Activated CD4-positive, CD25-positive, alpha-beta regulatory T cell (primary cell): ENCODE data around the gene SH3BP2.

Experiments
- DNase-seq, 4 experiments: peaks; one replicate each; lab custom pipeline; 2025; lab: John Stamatoyannopoulos, UW

SH3BP2 gene

DNA sequence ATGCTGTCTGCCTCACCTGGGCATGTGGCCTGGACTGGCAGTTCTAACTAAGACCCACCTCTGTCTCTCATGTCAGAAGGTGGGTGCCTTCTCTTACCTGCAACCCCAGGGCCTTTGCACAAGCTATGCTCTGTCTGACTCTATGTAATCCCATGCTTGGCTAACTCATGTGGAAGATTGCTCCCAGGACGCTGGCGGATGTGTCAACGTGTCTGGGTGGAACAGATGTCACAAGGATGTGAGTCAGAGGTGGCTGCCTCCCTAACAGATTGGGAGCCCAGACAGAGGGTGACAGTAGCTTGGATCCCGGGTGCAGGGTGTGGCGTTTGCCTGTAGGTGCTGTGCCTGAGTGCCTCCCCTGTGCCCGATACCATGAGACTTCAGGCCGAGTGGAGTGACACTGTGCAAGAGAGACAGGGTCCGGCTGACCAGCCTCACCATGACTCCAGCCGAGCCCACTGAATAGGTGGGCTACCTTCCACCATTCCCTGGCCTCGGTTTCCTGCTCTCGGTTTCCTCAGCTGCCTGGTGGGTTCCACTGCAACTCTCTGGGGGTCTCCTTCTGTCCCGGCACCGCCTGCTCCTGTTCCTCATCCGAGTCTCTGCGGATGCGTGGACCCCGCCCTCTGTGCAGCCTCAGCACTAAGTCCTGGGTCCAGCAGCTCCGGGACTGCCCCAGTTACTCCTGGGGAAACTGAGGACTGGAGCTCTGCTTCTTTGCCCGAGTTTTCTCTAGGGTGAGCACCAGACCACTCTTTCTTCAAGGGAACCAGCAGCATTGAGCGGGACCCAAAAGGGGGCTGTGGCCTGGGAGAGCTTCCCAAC, 11.0 kb downstream of the SH3BP2 start:
- no peak for DNase-seq

DNA sequence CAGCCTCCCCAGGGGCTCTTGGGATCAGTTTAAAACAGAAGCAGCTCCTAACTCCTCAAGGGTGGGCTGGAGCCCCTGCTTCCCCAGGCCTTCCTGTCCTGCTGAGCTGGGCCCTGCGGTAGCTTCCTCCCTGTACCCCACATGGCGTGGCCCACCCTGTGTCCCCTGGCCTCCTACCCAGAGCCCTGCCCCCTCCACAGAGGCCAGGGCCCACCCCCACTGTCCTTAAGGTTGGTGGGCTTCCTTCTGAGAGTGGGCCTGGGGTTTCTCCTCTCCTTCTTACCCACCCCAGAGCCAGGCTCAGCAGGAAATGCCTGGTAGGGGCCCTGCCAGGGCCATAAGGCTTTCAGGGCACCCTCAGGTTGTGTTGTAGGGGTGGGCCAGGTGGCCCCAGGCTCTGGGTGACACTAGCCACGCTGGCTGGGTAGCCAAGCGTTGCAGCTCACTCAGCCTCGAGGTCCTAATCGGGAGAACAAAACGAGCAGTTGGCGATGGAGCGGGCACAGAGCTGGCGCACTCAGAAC, 11.6 kb downstream of the SH3BP2 start:
- DNase-seq, result no peak

DNA sequence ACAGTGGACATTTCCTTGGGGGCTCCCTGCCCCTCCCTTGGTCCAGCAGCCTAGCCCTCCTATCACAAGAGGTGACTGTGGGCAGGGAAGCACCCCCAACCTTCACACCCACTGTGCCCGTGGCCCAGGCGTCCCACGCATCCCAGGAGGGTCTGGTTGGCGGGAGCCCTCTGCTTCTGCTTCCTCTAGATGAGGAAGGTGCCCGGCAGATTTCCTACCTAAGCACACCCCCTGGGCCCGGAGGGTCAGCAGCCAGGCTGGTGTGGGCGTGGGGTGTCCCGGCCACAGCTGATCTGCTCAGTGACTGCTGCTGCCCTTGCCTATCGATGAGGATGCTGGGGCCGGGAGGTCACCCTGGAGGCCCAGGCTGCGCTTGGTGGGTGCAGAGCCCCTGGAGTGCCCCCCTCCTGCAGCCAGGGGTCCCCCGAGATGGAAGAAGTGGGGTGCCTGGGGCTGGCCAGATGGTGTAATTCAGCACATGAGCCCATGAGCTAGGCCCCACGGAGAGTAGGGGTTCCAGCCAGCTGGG, 12.2 kb downstream of the SH3BP2 start:
- DNase-seq, result no peak

DNA sequence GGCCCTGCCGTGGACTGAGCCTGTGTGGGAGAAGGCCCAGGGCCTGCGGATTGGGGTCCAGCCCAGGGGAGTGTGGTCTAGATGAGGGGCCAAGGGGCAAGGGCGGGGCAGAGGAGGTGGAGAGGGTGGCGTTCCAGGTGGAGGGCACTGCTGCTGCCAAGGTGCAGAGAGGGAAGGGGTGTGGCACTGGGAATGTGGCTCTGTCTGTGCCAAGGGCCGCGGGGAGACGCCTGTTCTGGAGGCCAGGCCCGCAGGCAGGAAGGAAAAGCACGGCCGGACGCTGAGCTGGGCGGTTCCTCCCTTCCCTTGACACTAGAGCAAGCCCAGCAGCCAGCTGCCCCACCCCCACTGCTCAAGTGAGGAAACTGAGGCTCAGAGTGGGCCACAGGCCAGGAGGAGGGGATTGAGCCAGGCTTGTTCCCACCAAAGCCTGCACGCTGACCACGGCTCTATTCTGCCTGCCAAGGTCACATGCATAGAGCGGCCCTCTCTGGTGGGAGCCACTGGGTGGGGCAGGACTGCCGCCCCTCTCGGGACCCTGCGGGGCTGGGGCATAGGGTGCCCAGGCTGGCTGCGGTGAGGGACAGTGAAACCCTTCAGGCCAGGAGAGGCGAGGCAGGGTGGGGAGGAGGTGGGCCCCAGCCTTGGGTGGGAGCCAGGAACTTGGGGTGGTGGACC, 13.0 kb downstream of the SH3BP2 start:
- DNase-seq, result no peak

DNA sequence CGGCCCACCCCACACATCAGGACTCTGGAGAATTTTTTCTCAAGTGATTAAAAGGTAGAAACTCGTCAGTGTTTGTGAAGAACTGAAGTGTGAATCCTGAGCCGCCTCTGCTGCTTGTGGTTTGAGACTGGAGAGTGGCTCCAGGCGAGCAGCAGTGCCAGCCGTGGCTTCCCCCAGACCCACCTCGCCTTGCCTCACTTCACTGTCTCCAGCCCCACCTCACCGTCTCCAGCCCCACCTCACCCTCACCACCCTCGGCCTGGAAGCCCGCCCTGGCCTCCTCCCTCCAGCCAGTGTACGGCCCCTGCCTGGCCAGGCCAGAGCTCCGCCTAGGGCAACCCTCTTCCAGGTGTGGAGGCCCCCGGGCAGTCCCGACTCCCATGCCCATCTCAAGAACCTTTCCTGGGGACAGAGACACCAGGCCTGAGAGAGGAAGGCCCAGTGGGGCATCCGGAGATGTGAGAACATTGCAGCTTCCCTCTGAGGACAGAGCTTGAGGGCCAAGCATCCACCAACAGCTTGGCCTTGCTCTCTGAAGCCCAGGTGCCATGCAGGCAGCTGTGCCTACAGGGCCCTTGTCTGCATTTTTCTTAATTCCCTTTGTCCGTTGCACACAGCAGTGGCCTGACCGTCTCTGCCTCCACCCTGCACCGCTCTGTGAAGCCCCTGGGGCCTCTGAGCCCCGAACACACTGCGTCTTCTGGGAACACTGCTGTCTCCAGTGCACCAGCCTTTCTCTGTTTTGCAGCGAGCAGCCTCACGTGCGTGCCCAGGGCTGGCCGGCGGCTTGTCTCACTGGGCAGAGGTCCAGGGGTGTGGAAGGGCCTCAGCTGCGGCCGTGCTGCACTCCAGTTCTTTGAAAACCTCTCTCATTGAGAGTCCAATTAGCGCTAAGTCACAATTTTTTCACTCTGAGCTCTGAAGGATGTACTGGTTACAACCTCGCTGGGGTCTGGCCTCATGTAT, 13.8 kb downstream of the SH3BP2 start:
- no peak for DNase-seq

DNA sequence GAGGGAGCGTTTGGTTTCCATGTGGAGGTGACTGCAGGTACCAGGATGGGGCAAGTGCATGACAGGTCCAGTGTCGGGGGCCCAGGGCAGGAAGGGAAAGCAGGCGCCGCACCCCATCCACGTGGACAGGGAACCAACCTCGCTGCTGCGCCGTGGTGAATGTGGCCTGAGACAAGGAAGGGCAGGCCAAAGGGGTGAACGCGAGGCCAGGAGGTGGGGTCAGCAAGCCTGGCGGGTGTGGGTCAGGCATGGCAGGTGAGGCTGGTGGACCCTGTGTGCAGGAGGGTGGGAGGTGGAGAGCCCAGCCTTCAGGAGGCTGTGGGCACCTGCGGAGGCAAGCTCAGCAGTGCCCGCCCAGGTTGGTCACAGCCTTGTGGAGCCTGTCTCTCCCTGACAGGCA, 14.7 kb downstream of the SH3BP2 start:
- no peak for DNase-seq

DNA sequence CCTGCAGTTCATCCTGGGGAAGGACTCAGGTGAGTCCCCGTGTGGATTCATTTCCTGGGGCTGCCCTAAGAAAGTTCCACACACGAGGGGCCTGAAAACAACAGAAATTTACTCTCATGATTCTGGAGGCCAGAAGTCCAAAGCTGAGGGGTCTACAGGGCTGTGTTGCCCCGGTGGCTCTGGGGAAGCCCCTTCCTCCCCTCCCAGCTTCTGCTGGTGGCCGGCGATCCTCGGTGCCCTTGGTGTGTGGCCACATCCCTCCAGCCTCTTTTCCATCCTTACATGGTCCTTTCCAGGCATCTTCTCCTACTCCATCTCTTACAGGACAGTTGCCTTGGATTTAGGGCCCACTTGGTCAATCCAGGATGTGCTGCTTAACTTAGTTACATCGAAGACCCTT, 15.1 kb downstream of the SH3BP2 start:
- DNase-seq, result no peak

DNA sequence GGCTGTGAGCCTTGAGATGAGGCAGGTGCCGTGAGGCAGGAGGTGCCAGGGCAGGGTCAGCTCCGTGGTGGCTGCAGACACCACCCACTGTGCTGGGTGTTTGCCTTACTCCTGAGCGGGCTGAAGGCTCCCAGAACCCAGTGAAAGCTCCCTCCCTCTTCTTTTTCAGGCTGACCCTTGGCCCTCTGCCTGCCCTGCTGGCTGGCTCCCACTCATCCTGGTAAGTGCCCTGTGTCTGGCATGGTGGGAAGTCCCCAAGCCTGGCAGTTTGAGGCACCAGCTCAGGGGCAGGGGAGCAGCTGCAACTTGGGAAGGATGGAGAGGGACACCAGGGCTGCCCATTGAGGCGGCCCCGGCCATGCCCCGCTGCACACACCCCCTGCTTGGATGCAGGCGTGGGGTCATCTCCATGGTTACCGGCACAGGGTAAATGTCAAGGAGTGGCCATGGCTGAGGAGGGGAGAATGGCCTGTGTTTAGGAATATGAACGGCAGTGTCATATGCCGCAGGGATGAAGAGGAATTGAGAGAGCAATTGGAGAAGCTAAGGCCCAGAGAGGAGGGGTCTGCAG, 16.8 kb downstream of the SH3BP2 start:
- DNase-seq, result no peak

DNA sequence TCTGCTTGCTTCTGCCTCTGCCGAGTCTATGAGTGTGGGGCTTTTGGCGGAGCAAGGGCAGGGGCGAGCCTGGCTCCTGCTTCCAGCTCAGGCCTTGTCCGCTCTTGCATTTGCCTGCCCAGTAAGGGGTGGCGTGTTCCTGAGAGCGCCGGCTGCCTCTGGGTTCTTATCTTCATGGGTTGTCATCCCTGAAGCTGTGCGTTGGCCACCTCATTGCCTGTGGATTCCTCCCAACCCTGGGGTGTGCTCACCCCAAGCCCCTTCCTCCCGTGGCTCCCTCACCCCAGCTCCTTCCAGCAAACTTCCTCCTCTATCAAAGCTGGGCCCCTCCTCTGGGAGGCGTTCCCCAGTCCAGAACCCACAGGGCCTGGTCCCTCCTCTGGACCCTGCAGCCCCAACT, 17.5 kb downstream of the SH3BP2 start:
- no peak for DNase-seq

DNA sequence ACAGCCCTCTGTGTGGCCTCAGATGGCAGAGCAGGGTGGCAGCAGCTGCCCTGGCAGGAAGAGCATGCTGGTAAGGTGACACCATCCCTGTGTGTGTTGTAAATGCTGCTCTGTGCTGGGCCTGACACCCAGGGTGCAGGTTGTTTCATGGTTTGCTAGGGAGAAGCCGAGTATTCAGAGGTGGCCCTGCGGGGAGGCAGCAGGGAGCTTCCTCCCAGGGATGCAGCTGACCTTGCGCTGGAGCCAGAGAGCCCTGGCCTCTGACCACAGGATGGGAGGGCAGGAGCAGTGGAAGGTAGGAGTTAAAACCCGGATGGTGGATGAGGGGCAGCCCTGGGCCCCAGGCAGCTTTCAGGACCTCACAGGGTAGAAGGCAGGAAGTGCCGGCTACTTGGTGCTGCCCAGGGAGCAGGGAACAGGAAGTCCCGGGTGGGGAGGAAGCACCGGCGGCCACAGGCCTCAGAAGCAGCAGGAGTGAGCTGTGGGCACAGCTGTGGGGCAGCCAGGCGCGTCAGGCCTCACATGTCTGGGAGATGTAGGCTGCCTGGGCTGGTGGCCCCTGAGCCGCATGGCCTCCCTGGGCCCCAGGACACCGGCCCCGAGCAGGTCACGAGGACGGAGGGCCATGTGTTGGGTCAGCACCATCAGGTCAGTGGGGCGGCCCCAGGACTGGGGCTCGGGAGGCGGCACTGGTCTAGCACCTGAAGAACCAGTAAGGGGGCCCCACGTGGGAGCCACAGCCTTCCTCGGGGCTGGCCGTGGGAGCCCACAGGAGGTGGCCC, 19.1 kb downstream of the SH3BP2 start:
- peak in 1 of 4 experiments; percentile 30 for DNase-seq

DNA sequence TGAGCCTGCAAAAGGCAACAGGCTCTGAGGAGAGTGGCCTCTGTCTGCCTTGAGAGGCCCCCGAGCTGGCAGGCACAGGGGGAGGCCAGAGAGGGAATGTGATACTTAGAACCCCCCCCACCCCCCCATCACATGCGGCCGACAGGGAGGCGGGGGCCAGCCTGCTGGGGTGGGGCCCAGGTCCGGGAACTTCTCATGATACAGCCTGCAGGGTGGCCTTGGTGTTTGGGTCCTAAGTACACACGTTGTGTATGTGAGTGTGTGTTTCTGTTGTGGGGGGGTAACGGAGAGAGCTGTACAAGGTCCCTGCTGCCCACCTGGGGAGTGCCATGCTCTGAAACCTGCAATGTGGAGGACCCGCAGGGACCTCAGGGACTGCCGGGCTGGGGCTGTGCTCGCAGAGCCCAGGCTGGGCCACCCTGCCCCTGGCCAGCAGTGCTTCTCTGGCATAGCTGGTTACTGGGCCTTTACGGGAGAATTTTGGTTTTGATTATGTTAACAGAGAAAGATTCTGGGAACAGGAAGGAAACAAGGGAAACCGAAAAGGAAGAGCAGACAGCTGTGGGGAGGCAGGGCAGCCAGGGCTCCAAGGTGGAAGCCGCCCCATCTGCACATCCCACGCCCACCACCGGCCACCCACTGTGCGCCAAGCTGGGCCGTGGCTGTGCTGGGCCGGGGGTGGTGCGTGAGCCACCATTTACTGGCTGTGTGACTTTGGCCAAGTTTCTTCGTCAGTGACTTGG, 19.9 kb downstream of the SH3BP2 start:
- DNase-seq, result no peak

DNA sequence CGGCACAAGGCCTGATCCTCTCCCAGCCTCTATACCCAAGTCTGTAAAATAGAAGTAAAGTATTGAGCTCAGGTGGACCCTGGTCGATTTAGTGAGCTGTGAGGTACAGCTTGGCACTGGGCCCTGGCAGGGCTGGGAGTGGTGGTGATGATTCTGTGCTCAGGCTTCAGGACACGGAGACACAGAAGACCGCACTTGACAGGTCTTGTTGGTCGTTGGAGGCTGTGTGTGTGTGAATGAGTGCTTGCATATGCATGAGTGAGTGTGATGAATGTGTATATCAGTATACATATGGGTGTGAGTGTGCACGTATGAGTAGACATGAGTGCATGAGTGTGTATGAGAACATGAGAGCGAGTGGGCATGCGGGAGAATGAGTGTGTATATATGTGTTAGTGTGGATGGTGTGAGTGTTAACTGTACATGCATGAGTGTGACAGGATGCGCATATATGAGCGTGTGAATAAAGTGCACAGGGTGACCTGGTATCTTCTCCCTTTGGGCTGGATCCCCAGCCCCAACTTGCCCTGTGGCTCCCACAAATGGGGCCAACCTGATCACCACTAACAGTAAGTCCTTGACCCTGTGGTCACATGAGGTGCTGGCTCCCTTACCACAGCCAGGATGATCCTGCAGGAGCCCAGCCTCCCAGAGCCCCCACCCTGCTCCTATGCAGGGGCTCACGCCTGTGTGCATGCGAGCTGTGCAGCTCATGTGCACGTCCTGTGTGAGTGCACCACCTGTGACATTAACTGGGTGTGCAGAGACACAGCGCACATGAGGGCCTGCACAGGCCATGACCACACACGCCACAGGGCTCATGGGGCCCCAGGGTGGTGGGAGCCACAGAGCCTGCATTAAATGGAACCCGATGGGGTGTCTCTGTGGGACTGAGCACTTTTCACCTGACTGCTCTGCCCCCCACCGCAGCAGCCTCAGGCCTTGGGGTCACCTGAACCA, 20.8 kb downstream of the SH3BP2 start:
- no peak for DNase-seq

DNA sequence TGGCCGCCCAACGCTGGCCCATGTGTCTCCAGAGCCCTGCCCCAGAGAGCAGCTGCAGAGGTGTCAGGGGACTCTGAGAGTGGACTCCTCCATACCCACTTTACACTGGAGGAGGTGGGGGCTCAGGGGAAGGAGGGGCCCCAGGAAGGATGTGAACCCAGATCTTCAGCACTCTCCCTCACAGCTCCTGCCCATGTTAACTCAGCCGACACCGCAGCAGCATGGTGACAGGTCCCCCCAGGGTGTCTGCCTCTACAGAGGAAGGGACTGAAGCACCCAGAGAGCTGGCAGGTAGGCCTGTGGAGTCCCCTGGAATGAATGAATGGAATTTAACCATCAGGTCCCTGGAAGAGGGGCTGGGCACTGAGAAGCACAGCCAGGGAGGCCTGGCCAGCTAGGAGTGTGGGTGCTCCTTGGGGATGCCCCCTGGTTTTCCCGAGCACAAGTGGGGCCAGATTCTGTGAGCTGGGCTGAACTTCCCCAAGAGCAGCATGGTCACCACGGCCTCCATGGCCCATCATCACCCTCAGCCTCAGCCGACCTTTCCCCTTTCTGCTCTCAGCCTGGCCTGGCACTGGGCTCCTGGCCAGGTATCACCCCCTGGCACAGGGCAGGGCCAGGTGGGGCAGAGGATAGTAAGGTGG, 21.9 kb downstream of the SH3BP2 start:
- no peak for DNase-seq

DNA sequence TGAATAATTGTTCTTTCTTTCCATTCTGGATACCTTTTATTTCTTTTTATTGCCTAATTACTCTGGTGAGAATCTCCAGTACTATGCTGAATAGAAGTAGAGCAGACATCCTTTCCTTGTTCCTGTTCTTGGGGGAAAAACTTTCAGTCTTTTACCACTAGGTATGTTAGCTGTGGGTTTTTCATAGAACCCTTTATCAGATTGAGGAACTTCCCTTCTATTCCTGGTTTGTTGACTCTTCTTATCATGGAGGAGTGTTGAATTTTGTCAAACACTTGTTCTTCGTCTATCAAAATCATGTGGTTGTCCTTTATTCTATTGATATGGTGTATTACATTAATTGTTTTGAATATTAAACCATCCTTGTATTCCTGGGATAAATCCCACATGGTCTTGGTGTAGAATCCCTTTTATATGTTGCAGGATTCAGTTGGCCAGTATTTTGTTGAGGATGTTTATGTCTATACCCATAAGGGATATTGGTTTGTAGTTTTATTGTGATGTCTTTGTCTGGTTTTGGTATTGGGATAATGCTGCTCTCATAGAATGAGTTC, 23.6 kb downstream of the SH3BP2 start:
- no peak for DNase-seq

DNA sequence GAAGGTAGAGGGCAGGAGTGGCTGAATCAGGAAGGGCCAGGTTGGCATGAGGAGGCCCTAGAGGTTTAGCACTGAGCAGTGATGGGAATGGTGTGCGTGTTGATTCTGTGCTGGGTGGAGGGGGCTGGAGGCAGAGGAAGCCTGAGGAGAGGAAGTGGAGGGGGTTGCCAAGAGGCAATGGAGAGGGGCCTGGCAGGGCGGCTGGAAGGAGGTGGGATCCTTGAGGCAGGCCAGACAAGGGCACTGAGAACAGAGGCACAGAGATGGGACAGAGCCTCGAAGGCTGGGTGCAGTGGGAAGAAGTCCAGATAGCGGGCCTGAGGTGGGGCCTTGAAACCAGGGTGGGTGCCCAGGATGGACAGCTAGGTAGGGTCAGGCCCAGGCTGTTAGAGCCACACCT, 24.3 kb downstream of the SH3BP2 start:
- DNase-seq, result no peak

DNA sequence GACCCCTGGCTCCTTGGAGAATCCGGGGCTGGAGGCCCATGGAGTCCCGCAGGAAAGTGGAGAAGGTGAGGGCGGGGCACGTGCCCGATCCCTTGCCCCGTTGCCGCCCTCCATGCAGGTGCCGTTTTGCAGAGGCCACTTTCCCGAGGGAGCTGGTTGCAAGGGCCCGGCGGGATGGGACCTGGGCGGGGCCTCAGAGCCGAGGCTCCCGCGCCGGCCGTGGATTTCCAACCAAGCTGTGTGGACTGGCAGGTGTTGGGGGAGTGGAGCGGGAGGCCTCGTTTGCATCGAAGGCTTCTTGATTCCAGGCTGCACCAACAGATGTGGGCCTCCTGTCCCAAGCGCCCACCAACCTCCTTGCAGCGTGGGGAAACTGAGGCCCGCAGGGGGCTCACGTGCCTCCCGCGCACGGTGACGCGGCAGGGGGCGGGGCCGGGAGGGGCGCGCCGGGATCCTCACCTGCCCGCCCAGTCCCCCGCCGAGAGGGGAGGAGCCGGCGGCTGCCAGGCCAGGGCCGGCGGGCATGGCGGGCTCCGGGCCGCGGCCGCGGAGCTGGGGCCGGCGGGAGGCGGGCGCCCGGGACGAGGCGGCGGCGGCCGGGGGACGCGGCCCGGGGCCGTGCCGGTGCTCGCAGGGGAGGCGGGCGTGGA, 24.9 kb downstream of the SH3BP2 start:
- DNase-seq, result no peak

DNA sequence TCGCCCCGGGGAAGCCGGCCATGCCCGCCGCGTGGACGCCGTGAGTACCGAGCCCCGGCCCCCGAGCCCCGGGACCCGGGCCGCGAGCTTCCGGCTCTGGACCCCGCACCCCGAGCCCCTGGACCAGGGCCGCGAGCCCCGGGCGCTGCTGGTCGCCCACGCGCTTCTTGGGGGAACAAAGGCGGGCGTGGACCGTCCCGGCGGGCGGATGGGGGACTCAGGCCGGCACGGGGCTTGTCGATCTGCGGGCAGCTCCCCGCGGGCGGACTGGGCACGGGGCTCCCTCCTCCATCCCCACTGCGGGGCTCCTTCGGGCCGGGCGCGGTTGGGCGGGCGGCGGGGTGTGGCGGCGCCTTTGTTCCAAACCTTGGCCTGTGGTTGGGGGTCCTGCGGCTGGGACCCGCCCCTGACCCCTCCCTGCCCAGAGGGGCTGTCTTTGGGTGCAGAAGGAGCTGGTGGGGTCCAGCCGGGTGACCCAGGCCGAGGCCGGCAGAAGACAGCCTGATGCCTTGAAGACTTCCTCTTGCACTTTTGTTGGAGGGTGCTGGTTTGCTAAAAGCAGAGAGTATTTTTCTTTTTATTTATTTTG, 25.6 kb downstream of the SH3BP2 start:
- DNase-seq, result no peak
